Activated effector memory CD4-positive, alpha-beta T cell treated with anti-CD3 and anti-CD28 coated beads, Interleukin-2, amount 50 U/mL, for 16 hours (primary cell): ENCODE measurements around the gene LSM10.

ENCODE experiments used
- DNase-seq: peaks from one replicate; pipeline ENCODE4 v3.0.0-alpha.2; 2020

The LSM10 gene

GRCh38 chr1:36349839-36350238, 47.9 kb downstream of the LSM10 start:
- DNase-seq = no peak

DNA sequence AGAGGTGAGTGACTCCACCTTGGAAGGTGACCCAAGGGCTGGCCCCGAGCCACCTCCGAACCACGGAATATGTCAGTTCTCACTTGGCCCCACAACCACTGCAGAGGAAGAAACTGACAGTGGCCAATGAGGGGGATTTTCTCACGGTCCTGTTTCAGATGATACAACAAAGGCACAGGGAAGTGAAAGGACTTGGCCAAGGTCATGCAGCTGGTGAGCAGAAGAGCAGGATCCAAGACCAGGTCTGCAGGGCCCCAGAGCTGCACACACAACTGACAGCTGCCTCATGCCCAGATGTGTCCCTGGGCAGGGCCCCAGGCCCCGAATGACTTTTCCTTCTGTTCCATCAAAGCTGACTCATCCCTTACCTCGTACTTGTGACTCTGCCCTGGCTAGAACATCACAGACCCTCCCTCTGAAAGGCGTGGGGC, 48.5 kb downstream of the LSM10 start:
- no peak for DNase-seq

DNA sequence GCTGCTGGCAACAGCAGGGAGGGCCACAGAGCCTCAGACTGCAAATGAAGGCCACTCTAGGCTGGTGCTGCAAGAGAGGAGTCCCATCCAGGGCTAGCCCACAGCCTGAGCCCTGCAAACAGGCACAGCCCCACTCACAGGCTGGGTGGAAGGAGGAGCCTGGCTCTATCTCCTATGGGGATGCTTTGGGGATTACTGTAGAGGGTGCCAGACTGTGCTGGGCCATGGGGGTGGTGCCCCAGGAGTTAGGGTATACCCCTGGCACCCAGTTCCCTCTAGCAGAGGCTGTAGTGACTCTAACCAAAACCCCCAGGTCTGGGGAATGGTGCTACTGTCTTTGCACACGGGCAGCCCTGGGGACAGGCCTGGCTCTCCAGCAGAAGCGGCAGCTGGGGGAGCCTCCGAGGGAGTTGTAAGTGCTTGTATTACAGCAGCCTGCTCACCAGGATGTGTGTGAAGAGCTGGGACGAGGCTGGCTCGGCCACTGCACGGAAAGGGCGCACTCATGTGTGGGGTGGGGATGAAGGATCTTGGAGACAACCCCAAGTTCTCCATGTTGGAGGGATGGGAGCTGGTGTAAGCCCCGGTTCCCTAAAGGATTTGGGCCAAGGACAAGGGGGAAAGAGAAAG, 50.9 kb downstream of the LSM10 start:
- no peak for DNase-seq

GRCh38 chr1:36345353-36345752, 52.4 kb downstream of the LSM10 start:
- DNase-seq = no peak

DNA sequence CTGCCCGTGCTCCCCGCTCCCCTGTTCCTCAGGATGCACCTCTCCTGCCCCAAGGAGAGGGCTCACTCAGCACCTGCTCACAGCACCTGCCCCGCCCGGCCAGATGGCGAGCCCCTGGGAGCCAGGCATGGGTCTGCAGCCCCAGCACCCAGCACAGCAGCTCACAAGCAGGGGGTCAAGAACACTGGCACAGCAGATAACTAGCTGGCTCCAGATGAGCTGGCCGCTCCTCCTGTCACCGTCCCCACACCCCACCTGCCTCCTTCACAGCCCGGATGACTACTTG, 53.4 kb downstream of the LSM10 start:
- no peak for DNase-seq

- no peak for DNase-seq
Measured at GRCh38 chr1:36343651-36344394, 53.9 kb downstream of the LSM10 start.
